Gastroesophageal sphincter (tissue), 3 donors: Measurements from ENCODE around the gene RNF152.

Experiments
- EP300 ChIP-seq: sonication (generic); formaldehyde crosslinking; IDR thresholded peaks from one replicate; pipeline ENCODE4 v1.6.1; 2017; ENCODE audit warnings: antibody characterized with exemption, mild to moderate bottlenecking
- POLR2A ChIP-seq, 2 donors: fragments of 450-650 bp; IDR thresholded peaks; one replicate each; pipeline ENCODE4 v1.6.1; 2017; ENCODE audit warnings: antibody characterized with exemption in 2 of 2, mild to moderate bottlenecking in 2 of 2, moderate library complexity in 1 of 2
- TF ChIP-seq, protein P1 (sequence below), 4 experiments: fragments of 200-600 bp in 2 of 4; fragments of 450-650 bp in 2 of 4; sonication (generic) in 1 of 4; IDR thresholded peaks; one replicate each; pipeline ENCODE4 v1.5.1; 2017 to 2019; ENCODE audit warnings: antibody characterized with exemption in 4 of 4, mild to moderate bottlenecking in 2 of 4, moderate library complexity in 2 of 4

- TF ChIP-seq EP300 (no peak), POLR2A (IDR thresholded peaks at IDR 0.05) (no peak)
- TF ChIP-seq, protein P1, sequence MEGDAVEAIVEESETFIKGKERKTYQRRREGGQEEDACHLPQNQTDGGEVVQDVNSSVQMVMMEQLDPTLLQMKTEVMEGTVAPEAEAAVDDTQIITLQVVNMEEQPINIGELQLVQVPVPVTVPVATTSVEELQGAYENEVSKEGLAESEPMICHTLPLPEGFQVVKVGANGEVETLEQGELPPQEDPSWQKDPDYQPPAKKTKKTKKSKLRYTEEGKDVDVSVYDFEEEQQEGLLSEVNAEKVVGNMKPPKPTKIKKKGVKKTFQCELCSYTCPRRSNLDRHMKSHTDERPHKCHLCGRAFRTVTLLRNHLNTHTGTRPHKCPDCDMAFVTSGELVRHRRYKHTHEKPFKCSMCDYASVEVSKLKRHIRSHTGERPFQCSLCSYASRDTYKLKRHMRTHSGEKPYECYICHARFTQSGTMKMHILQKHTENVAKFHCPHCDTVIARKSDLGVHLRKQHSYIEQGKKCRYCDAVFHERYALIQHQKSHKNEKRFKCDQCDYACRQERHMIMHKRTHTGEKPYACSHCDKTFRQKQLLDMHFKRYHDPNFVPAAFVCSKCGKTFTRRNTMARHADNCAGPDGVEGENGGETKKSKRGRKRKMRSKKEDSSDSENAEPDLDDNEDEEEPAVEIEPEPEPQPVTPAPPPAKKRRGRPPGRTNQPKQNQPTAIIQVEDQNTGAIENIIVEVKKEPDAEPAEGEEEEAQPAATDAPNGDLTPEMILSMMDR (IDR thresholded peaks at IDR 0.05): no peak
These were observed 101.8 kb downstream of the RNF152 start for GRCh38 chr18:61791031-61791430.
